IMR-90 (cell line): ENCODE results near the gene AKAP6. TPM values are rescaled to one million over a fixed set of nuclear protein-coding genes. Genes with fewer than 3 reads are reported as not detected.

Experiments
- ATAC-seq: fragments of 200-7000 bp; cut with Tn5 transposase; 2 replicates; pipeline ENCODE4 v1.9.1; 2020; ENCODE audit warnings: low read depth, mild to moderate bottlenecking, moderate library complexity
- BruUV-seq: library from RNA; stranded (reverse); fragments of 400-500 nt; replicated peaks from 2 replicates; lab custom pipeline; 2021; lab: Mats Ljungman, UMichigan
- CTCF ChIA-PET: fragments of 300-600 bp; formaldehyde crosslinking; extraction: SDS; loops from one replicate; lab custom pipeline; 2021; ENCODE audit warnings: antibody characterized with exemption; lab: Yijun Ruan, JAX
- POLR2A ChIA-PET: fragments of 300-600 bp; sonication (Branson Sonifier 250); formaldehyde crosslinking; loops from one replicate; lab custom pipeline; 2022; ENCODE audit warnings: antibody characterized with exemption; ENCODE audit not compliant: unreplicated experiment; lab: Charles Lee
- DNase-seq: peaks from one replicate; pipeline ENCODE4 v3.0.0; 2013
- H2AFZ ChIP-seq: replicated peaks from 2 replicates; pipeline ENCODE3; 2013; ENCODE audit warnings: low read length, mild to moderate bottlenecking; ENCODE audit not compliant: poor library complexity
- H2AK5ac ChIP-seq: 2 replicates; pipeline ENCODE4 v1.6.1; 2013; ENCODE audit warnings: low read depth, low read length, inconsistent platforms
- H2AK9ac ChIP-seq: replicated peaks from 2 replicates; pipeline ENCODE3; 2013; ENCODE audit warnings: mild to moderate bottlenecking, low read depth, low read length, moderate library complexity; ENCODE audit not compliant: poor library complexity
- H2BK120ac ChIP-seq: 2 replicates; pipeline ENCODE4 v1.6.1; 2013; ENCODE audit warnings: low read depth, low read length, inconsistent platforms
- H2BK15ac ChIP-seq: 3 replicates; pipeline ENCODE4 v1.6.1; 2013; ENCODE audit warnings: low read depth, low read length, inconsistent platforms
- H2BK20ac ChIP-seq: 2 replicates; pipeline ENCODE4 v1.6.1; 2013; ENCODE audit warnings: low read depth, mild to moderate bottlenecking, inconsistent platforms, low read length, moderate library complexity
- H2BK5ac ChIP-seq: 2 replicates; pipeline ENCODE4 v1.6.1; 2013; ENCODE audit warnings: mild to moderate bottlenecking, low read depth, low read length, inconsistent platforms; ENCODE audit not compliant: poor library complexity, severe bottlenecking
- H3K14ac ChIP-seq: replicated peaks from 2 replicates; pipeline ENCODE4 v1.6.1; 2013; ENCODE audit warnings: low read depth, low read length, inconsistent platforms
- H3K18ac ChIP-seq: 2 replicates; pipeline ENCODE4 v1.6.1; 2013; ENCODE audit warnings: low read depth, low read length, control low read depth
- H3K23ac ChIP-seq: 2 replicates; pipeline ENCODE4 v1.6.1; 2013; ENCODE audit warnings: low read depth, low read length, inconsistent platforms
- H3K27ac ChIP-seq: 2 replicates; pipeline ENCODE4 v1.5.1; 2013; ENCODE audit warnings: mild to moderate bottlenecking, control low read depth, low read length; ENCODE audit not compliant: insufficient read depth
- H3K27me3 ChIP-seq: 2 replicates; pipeline ENCODE4 v1.6.1; 2013; ENCODE audit warnings: low read length; ENCODE audit not compliant: control insufficient read depth, insufficient read depth
- H3K36me3 ChIP-seq: 2 replicates; pipeline ENCODE4 v1.6.1; 2013; ENCODE audit warnings: low read length, mixed read lengths; ENCODE audit not compliant: control insufficient read depth, insufficient read depth
- H3K4ac ChIP-seq: 2 replicates; pipeline ENCODE4 v1.6.1; 2013; ENCODE audit warnings: low read depth, low read length, inconsistent platforms
- H3K4me1 ChIP-seq: 2 replicates; pipeline ENCODE4 v1.6.1; 2013; ENCODE audit warnings: low read length, mixed read lengths; ENCODE audit not compliant: control insufficient read depth, insufficient read depth
- H3K4me2 ChIP-seq: 2 replicates; pipeline ENCODE4 v1.6.1; 2013; ENCODE audit warnings: low read depth, mild to moderate bottlenecking, control low read depth, low read length, moderate library complexity
- H3K4me3 ChIP-seq: 2 replicates; pipeline ENCODE4 v1.5.1; 2013; ENCODE audit warnings: low read depth, mild to moderate bottlenecking, control low read depth, low read length, moderate library complexity; ENCODE audit not compliant: insufficient read depth
- H3K56ac ChIP-seq: 2 replicates; pipeline ENCODE4 v1.6.1; 2013; ENCODE audit warnings: low read length, inconsistent platforms; ENCODE audit not compliant: insufficient read depth; ENCODE audit errors: extremely low read depth
- H3K79me1 ChIP-seq, 2 experiments: 2 replicates each; pipeline ENCODE4 v1.6.1; 2013; ENCODE audit warnings: low read length in 2 of 2, inconsistent platforms in 1 of 2, low read depth in 1 of 2
- H3K9ac ChIP-seq: 2 replicates; pipeline ENCODE4 v1.6.1; 2013; ENCODE audit warnings: low read depth, low read length, control low read depth
- H3K9me1 ChIP-seq: 2 replicates; pipeline ENCODE4 v1.6.1; 2013; ENCODE audit warnings: low read length, inconsistent platforms; ENCODE audit not compliant: insufficient read depth
- H3K9me3 ChIP-seq: 2 replicates; pipeline ENCODE4 v1.6.1; 2013; ENCODE audit warnings: low read length; ENCODE audit not compliant: control insufficient read depth, insufficient read depth
- H4K20me1 ChIP-seq: 2 replicates; pipeline ENCODE4 v1.6.1; 2013; ENCODE audit warnings: low read length, inconsistent platforms; ENCODE audit not compliant: insufficient read depth
- H4K5ac ChIP-seq: 2 replicates; pipeline ENCODE4 v1.6.1; 2013; ENCODE audit warnings: mild to moderate bottlenecking, low read depth, low read length, control low read depth
- H4K8ac ChIP-seq, 2 experiments: 2 replicates each; pipeline ENCODE4 v1.6.1; 2013; ENCODE audit warnings: low read depth in 2 of 2, low read length in 2 of 2, control low read depth in 1 of 2, inconsistent platforms in 1 of 2
- H4K91ac ChIP-seq: 2 replicates; pipeline ENCODE4 v1.6.1; 2013; ENCODE audit warnings: low read depth, low read length, inconsistent platforms; ENCODE audit not compliant: insufficient read depth
- MAFK ChIP-seq: IDR thresholded peaks from 2 replicates; pipeline ENCODE4 v1.6.1; 2012; ENCODE audit warnings: low read depth, low read length, improper control_type of control experiment
- NFE2L2 ChIP-seq: fragments of 150-350 bp; IDR thresholded peaks from 2 replicates; pipeline ENCODE4 v1.6.1; 2016; ENCODE audit warnings: low read depth, mild to moderate bottlenecking, low read length
- WGBS, 2 experiments: methylation state at CpG; one replicate each; pipeline versions ENCODE4 v1.1.5 to v1.1.7; 2013; ENCODE audit warnings: missing lambda C conversion rate in 2 of 2; ENCODE audit not compliant: insufficient read length in 1 of 2; ENCODE audit errors: extremely low coverage in 2 of 2; 5-methylcytosine and 5-hydroxymethylcytosine counted together
- dilution Hi-C: fragments of 300-500 bp; cut with HindIII; formaldehyde crosslinking; loops from one replicate; pipeline ENCODE4 v1.14.3; 2018; ENCODE audit warnings: low sequenced_read_pairs; ENCODE audit not compliant: unreplicated experiment
- in situ Hi-C: fragments of 300-500 bp; cut with MboI; formaldehyde crosslinking; loops from 3 replicates; pipeline ENCODE4 v1.14.3; 2019; ENCODE audit warnings: low sequenced_read_pairs, inconsistent platforms, mixed read lengths
- intact Hi-C: fragments of 100-400 bp; cut with micrococcal nuclease; formaldehyde crosslinking; loops from 2 replicates; pipeline ENCODE4 v1.10.0; 2022
- polyA plus RNA-seq, 3 experiments: library from polyadenylated mRNA; depleted of rRNA; stranded (reverse); fragments of >200 nt; gene quantifications; 2 replicates each; pipeline ENCODE4 v1.2.3, GENCODE V29; 2012; ENCODE audit warnings: low replicate concordance in 1 of 3
- total RNA-seq: library from RNA; depleted of rRNA; stranded (reverse); fragments of >200 nt; gene quantifications from 2 replicates; pipeline ENCODE4 v1.2.3, GENCODE V29; 2012

Gene AKAP6
- total and polyA plus RNA-seq, 2 of the 4 experiments (the other 2 are of a cell fraction), result 0.22 to 1.6 TPM

- no peak overlapping the region for H3K9ac ChIP-seq
- intact Hi-C loops (no loop called here), dilution Hi-C loops (no loop called here), in situ Hi-C loops (no loop called here)
- H2BK15ac ChIP-seq, result no peak overlapping the region
- H3K9me3 ChIP-seq, result no peaks in the 10 kb centered on the region
- H2AK9ac ChIP-seq, result no peak overlapping the region
- peaks cover 7% of the 10 kb centered on the region for H3K4me1 ChIP-seq
- H3K4me3 ChIP-seq, result no peak overlapping the region
- no peak overlapping the region for H2BK5ac ChIP-seq
- no peak overlapping the region for H3K27ac ChIP-seq
- BruUV-seq, result no TSS peak
- no peak overlapping the region for H3K56ac ChIP-seq
- peak; percentile 78 for ATAC-seq
- H3K23ac ChIP-seq, result 0 out of 2 replicates have a peak overlapping the region, but pooled peaks have one; percentile 1
- no peak overlapping the region for H2AK5ac ChIP-seq
- no peak overlapping the region for H4K8ac ChIP-seq
- DNase-seq, result peak; percentile 8
- H3K9me1 ChIP-seq, result no peaks in the 10 kb centered on the region
- H2BK120ac ChIP-seq, result peak overlapping the region; percentile 48; the same call in 1 of the 2 replicates
- H2BK20ac ChIP-seq, result peak overlapping the region; percentile 14
- POLR2A ChIA-PET, result interaction anchor here (0.5 kb wide), 1 partner anchor 26 kb away, joined by 5 read pairs; no protein-coding TSS in a partner anchor
- H2AFZ ChIP-seq, result no peak overlapping the region
- H3K14ac ChIP-seq, result no peak overlapping the region
- H4K20me1 ChIP-seq, result no peaks in the 10 kb centered on the region
- H3K36me3 ChIP-seq, result no peaks in the 10 kb centered on the region
- no peak overlapping the region for H3K4ac ChIP-seq
- H3K27me3 ChIP-seq, result no peaks in the 10 kb centered on the region; the same call in 1 of the 2 replicates
- peak overlapping the region; percentile 75 for H3K4me2 ChIP-seq
- peak overlapping the region; percentile 90 for H4K5ac ChIP-seq
- H4K91ac ChIP-seq, result peak overlapping the region; percentile 49; the same call in 1 of the 2 replicates
- WGBS, 2 experiments, result no CpG with 5 or more reads among the region's 3 CpGs
- H3K79me1 ChIP-seq, result no peaks in the 10 kb centered on the region
- CTCF ChIA-PET, result interaction anchor here (0.7 to 1.5 kb wide), 5 partner anchors 11 to 272 kb away, joined by 3 to 8 read pairs (median 4); no protein-coding TSS in a partner anchor
- TF ChIP-seq MAFK (no peak), NFE2L2 (peak; percentile 32; the same call in 1 of the 2 replicates)
- H3K18ac ChIP-seq, result peak overlapping the region; percentile 87
Observed at GRCh38 chr14:32524609-32525375, 195.7 kb downstream of the AKAP6 start.
